OCI-LY1 (cell line): ENCODE data around the gene ZNF541.

Experiments used
- H2AFZ ChIP-seq: fragments of 200-600 bp; sonication (generic), shearing (Covaris generic); 2 replicates; pipeline ENCODE4 v1.6.0; 2014; ENCODE audit warnings: antibody characterized with exemption, mild to moderate bottlenecking, low read length
- H3F3A ChIP-seq: fragments of 200-600 bp; sonication (generic), shearing (Covaris generic); 2 replicates; pipeline ENCODE4 v1.6.0; 2014; ENCODE audit warnings: mild to moderate bottlenecking, antibody characterized with exemption, low read length, moderate library complexity; ENCODE audit not compliant: insufficient read depth
- H3K27ac ChIP-seq: fragments of 200-600 bp; sonication (generic); 2 replicates; pipeline ENCODE4 v1.5.1; 2014; ENCODE audit warnings: low read length, mixed run types, mild to moderate bottlenecking, low read depth; ENCODE audit not compliant: poor library complexity, severe bottlenecking
- H3K27me3 ChIP-seq: fragments of 200-600 bp; sonication (generic); 2 replicates; pipeline ENCODE4 v1.6.0; 2014; ENCODE audit warnings: antibody characterized with exemption, mild to moderate bottlenecking, low read length, moderate library complexity; ENCODE audit not compliant: insufficient read depth
- H3K36me3 ChIP-seq: fragments of 200-600 bp; sonication (generic); 2 replicates; pipeline ENCODE4 v1.6.1; 2014; ENCODE audit warnings: mild to moderate bottlenecking, antibody characterized with exemption, low read length, moderate library complexity, mixed read lengths; ENCODE audit not compliant: insufficient read depth
- H3K4me1 ChIP-seq: fragments of 200-600 bp; sonication (generic); 2 replicates; pipeline ENCODE4 v1.5.1; 2014; ENCODE audit warnings: mild to moderate bottlenecking, low read length, moderate library complexity; ENCODE audit not compliant: insufficient read depth, severe bottlenecking
- H3K4me2 ChIP-seq: fragments of 200-600 bp; sonication (generic), shearing (Covaris generic); 2 replicates; pipeline ENCODE4 v1.6.1; 2014; ENCODE audit warnings: low read length
- H3K4me3 ChIP-seq: fragments of 200-600 bp; sonication (generic); 2 replicates; pipeline ENCODE4 v1.5.1; 2014; ENCODE audit warnings: low read length, low read depth, mild to moderate bottlenecking, mixed read lengths; ENCODE audit not compliant: poor library complexity, severe bottlenecking
- H3K79me2 ChIP-seq: fragments of 200-600 bp; shearing (Covaris generic); 2 replicates; pipeline ENCODE4 v1.6.1; 2016; ENCODE audit warnings: mixed run types, low read length, mixed read lengths; ENCODE audit not compliant: insufficient read depth
- H3K9ac ChIP-seq: fragments of 200-600 bp; sonication (generic), shearing (Covaris generic); 2 replicates; pipeline ENCODE4 v1.6.1; 2014; ENCODE audit warnings: mild to moderate bottlenecking, low read length, mixed read lengths
- H3K9me2 ChIP-seq: fragments of 200-600 bp; sonication (generic), shearing (Covaris generic); 2 replicates; pipeline ENCODE4 v1.6.1; 2014; ENCODE audit warnings: low read depth, mild to moderate bottlenecking, low read length, mixed read lengths
- H3K9me3 ChIP-seq: fragments of 200-600 bp; shearing (Covaris generic); 2 replicates; pipeline ENCODE4 v1.6.1; 2014; ENCODE audit warnings: low read length, mixed read lengths
- H4K20me1 ChIP-seq: fragments of 200-600 bp; sonication (generic), shearing (Covaris generic); 2 replicates; pipeline ENCODE4 v1.6.0; 2016; ENCODE audit warnings: mild to moderate bottlenecking, low read length; ENCODE audit not compliant: insufficient read depth
- EZH2 ChIP-seq: fragments of 200-600 bp; sonication (generic), shearing (Covaris generic); IDR thresholded peaks from 2 replicates; pipeline ENCODE4 v1.8.0; 2017; ENCODE audit warnings: borderline replicate concordance, mixed run types, mild to moderate bottlenecking, antibody characterized with exemption, low read length, moderate library complexity, mixed read lengths
- TF ChIP-seq, protein P1 (sequence below): fragments of 200-600 bp; sonication (generic), shearing (Covaris generic); IDR thresholded peaks from 2 replicates; pipeline ENCODE4 v1.5.1; 2017; ENCODE audit warnings: mild to moderate bottlenecking, antibody characterized with exemption, low read length, moderate library complexity, mixed read lengths

Gene ZNF541

DNA sequence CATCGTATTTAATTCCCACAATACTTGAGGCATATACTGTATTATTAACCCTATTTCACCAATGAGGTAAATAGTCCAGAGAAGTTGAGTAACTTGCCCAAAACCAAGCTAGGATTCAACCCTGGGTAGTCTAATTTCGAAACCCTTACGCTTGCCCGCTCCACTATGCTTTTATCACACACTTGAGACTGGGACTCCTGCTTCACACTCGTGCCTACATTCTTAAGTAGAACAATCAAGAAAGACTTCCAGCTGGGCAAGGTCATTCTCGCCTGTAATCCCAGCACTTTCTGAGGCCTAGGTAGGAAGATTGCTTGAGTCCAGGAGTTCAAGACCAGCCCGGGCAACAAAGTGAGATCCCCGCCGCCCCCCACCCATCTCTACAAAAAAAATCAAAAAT is 3.6 kb downstream of the ZNF541 start:
- H2AFZ ChIP-seq, result no peak overlapping the region
- no peak overlapping the region for H3K27ac ChIP-seq
- H3K9ac ChIP-seq, result no peak overlapping the region

DNA sequence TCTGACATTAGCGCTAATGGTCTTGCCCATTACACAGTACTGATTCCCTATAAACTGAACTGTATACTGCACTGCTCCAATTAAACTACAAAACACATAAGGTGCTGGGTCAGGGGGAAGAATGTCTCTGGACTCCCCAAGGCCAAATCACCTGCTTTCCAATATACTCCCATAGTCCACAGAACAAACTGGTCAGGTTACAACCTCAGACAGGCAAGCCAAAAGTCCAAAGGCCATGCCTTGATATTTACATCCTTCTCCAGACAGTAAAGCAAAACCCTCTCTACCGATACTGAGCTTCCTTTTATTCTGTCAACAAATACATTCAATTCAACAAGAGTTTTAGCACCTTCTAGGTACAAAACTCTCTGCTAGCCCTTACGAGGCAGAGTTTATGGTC is 8.9 kb downstream of the ZNF541 start:
- no peak for TF ChIP-seq EZH2
- TF ChIP-seq, protein P1, sequence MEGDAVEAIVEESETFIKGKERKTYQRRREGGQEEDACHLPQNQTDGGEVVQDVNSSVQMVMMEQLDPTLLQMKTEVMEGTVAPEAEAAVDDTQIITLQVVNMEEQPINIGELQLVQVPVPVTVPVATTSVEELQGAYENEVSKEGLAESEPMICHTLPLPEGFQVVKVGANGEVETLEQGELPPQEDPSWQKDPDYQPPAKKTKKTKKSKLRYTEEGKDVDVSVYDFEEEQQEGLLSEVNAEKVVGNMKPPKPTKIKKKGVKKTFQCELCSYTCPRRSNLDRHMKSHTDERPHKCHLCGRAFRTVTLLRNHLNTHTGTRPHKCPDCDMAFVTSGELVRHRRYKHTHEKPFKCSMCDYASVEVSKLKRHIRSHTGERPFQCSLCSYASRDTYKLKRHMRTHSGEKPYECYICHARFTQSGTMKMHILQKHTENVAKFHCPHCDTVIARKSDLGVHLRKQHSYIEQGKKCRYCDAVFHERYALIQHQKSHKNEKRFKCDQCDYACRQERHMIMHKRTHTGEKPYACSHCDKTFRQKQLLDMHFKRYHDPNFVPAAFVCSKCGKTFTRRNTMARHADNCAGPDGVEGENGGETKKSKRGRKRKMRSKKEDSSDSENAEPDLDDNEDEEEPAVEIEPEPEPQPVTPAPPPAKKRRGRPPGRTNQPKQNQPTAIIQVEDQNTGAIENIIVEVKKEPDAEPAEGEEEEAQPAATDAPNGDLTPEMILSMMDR, result no peak
- Histone ChIP-seq H3K4me3 (no peak overlapping the region), H3K36me3 (no peaks in the 10 kb centered on the region), H3K4me1 (no peaks in the 10 kb centered on the region), H3K4me2 (no peak overlapping the region), H3F3A (no peaks in the 10 kb centered on the region), H4K20me1 (no peaks in the 10 kb centered on the region), H3K9ac (no peak overlapping the region), H3K79me2 (no peaks in the 10 kb centered on the region), H3K27ac (no peak overlapping the region), H3K27me3 (no peaks in the 10 kb centered on the region), H2AFZ (no peak overlapping the region), H3K9me2 (no peaks in the 10 kb centered on the region), H3K9me3 (no peaks in the 10 kb centered on the region)

More for the DNA sequence above, 3.6 kb downstream of the ZNF541 start:
- no peaks in the 10 kb centered on the region for H3K27me3 ChIP-seq
- no peak overlapping the region for H3K4me3 ChIP-seq
- H3K4me1 ChIP-seq, result no peaks in the 10 kb centered on the region
- no peaks in the 10 kb centered on the region for H3K9me3 ChIP-seq
- no peaks in the 10 kb centered on the region for H3F3A ChIP-seq
- no peak overlapping the region for H3K4me2 ChIP-seq
- H3K79me2 ChIP-seq, result no peaks in the 10 kb centered on the region
- no peaks in the 10 kb centered on the region for H3K36me3 ChIP-seq
- no peak for TF ChIP-seq EZH2
- TF ChIP-seq, protein P1, result no peak
- no peaks in the 10 kb centered on the region for H4K20me1 ChIP-seq
- H3K9me2 ChIP-seq, result no peaks in the 10 kb centered on the region

GRCh38 chr19:47561440-47562057 is 11.4 kb downstream of the ZNF541 start:
- no peaks in the 10 kb centered on the region for H3F3A ChIP-seq
- H3K9me3 ChIP-seq, result no peaks in the 10 kb centered on the region
- H4K20me1 ChIP-seq, result no peaks in the 10 kb centered on the region
- H3K27me3 ChIP-seq, result no peaks in the 10 kb centered on the region
- H3K4me3 ChIP-seq, result no peak overlapping the region
- H3K79me2 ChIP-seq, result no peaks in the 10 kb centered on the region
- H3K9me2 ChIP-seq, result no peaks in the 10 kb centered on the region
- TF ChIP-seq, protein P1, result no peak
- no peak for TF ChIP-seq EZH2
- H3K36me3 ChIP-seq, result no peaks in the 10 kb centered on the region
- H2AFZ ChIP-seq, result no peak overlapping the region
- H3K4me1 ChIP-seq, result no peaks in the 10 kb centered on the region
- no peak overlapping the region for H3K9ac ChIP-seq
- no peak overlapping the region for H3K4me2 ChIP-seq
- H3K27ac ChIP-seq, result no peak overlapping the region
